Ishikawa (cell line): Measurements from ENCODE around the gene SSTR3.

Experiments
- CEBPB ChIP-seq: IDR thresholded peaks from 2 replicates; pipeline ENCODE4 v1.6.1; 2012
- CREB1 ChIP-seq: IDR thresholded peaks from 2 replicates; pipeline ENCODE4 v1.6.1; 2012; ENCODE audit warnings: low read depth
- EGR1 ChIP-seq: IDR thresholded peaks from 2 replicates; pipeline ENCODE4 v1.6.1; 2012
- EP300 ChIP-seq: IDR thresholded peaks from 2 replicates; pipeline ENCODE4 v1.6.1; 2012; ENCODE audit warnings: borderline replicate concordance
- FOXM1 ChIP-seq: IDR thresholded peaks from 2 replicates; pipeline ENCODE4 v1.6.1; 2012; ENCODE audit warnings: low read depth, borderline replicate concordance
- NFIC ChIP-seq: IDR thresholded peaks from 2 replicates; pipeline ENCODE4 v1.6.1; 2012
- RAD21 ChIP-seq: IDR thresholded peaks from 2 replicates; pipeline ENCODE4 v1.6.1; 2012; ENCODE audit warnings: low read depth
- REST ChIP-seq: IDR thresholded peaks from 2 replicates; pipeline ENCODE4 v1.6.1; 2012; ENCODE audit warnings: low read depth, mild to moderate bottlenecking
- TAF1 ChIP-seq: IDR thresholded peaks from 2 replicates; pipeline ENCODE4 v1.6.1; 2012; ENCODE audit warnings: low read depth, mild to moderate bottlenecking
- TCF12 ChIP-seq: IDR thresholded peaks from 2 replicates; pipeline ENCODE4 v1.6.1; 2012; ENCODE audit warnings: low read depth
- TEAD4 ChIP-seq: IDR thresholded peaks from 2 replicates; pipeline ENCODE4 v1.6.1; 2012
- YY1 ChIP-seq: IDR thresholded peaks from 2 replicates; pipeline ENCODE4 v1.6.1; 2012; ENCODE audit warnings: low read depth
- ZBTB7A ChIP-seq: IDR thresholded peaks from 2 replicates; pipeline ENCODE4 v1.6.1; 2012; ENCODE audit warnings: low read depth
- TF ChIP-seq, protein P1 (sequence below): IDR thresholded peaks from 2 replicates; pipeline ENCODE4 v1.6.1; 2012
- TF ChIP-seq, protein P2 (sequence below): IDR thresholded peaks from 2 replicates; pipeline ENCODE4 v1.6.1; 2012

The SSTR3 gene

GRCh38 chr22:37171662-37172061 lies 40.6 kb downstream of the SSTR3 start:
- TF ChIP-seq TAF1 (no peak), TEAD4 (no peak), RAD21 (no peak), EP300 (no peak), REST (no peak), FOXM1 (no peak), YY1 (no peak), ZBTB7A (no peak), NFIC (no peak), EGR1 (no peak), TCF12 (no peak), CREB1 (no peak), CEBPB (no peak)
- TF ChIP-seq, protein P1, sequence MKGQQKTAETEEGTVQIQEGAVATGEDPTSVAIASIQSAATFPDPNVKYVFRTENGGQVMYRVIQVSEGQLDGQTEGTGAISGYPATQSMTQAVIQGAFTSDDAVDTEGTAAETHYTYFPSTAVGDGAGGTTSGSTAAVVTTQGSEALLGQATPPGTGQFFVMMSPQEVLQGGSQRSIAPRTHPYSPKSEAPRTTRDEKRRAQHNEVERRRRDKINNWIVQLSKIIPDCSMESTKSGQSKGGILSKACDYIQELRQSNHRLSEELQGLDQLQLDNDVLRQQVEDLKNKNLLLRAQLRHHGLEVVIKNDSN = no peak
- TF ChIP-seq, protein P2, sequence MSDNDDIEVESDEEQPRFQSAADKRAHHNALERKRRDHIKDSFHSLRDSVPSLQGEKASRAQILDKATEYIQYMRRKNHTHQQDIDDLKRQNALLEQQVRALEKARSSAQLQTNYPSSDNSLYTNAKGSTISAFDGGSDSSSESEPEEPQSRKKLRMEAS = no peak

DNA sequence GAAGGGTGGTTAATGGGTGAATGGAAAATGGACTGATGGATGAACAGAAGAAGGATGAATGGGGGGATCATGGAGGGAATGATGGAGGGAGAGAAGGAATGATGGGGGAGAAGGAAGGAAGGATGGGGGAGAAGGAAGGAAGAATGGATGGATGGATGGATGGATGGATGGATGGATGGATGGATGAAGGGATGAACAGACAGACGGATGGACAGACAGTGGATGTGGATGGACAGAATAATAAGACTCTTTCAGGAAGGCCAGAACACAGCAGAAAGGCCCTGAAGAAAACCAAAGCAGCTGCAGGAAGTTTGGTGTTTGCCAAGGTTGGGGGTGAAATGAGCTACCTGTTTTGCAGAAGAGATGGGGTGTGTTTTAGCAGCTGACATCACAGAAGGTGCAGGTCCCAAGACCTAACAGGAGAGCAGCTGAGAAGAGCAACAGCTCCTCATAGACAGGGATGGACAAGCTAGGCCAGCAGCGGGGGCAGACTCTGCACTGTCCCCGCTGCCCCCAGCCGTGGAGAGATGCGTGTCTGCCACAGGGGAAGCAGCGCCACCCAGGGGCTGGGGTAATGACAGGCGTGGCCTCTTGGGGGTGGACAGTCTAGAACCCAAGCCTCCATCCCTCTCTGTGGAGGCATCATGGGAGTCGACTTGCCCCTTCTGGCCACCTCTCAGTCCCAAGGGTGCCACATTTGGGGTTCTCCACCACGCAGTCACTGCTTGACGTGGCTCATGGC lies 42.2 kb downstream of the SSTR3 start:
- TF ChIP-seq YY1 = no peak
- TF ChIP-seq TCF12 = no peak
- TF ChIP-seq TAF1 = no peak
- TF ChIP-seq EGR1 = no peak
- TF ChIP-seq CEBPB = no peak
- no peak for TF ChIP-seq ZBTB7A
- no peak for TF ChIP-seq FOXM1
- TF ChIP-seq, protein P1 = no peak
- TF ChIP-seq EP300 = no peak
- no peak for TF ChIP-seq CREB1
- no peak for TF ChIP-seq RAD21
- TF ChIP-seq TEAD4 = no peak

- TF ChIP-seq TAF1 (no peak), EGR1 (no peak), NFIC (no peak), RAD21 (no peak), CEBPB (no peak), TEAD4 (no peak), REST (no peak), FOXM1 (no peak)
- TF ChIP-seq, protein P1 = no peak
Measured at GRCh38 chr22:37169406-37169805, 42.9 kb downstream of the SSTR3 start.

- TF ChIP-seq, protein P2 = no peak
- TF ChIP-seq, protein P1 = no peak
- TF ChIP-seq YY1 (no peak), EGR1 (no peak), TCF12 (no peak), ZBTB7A (no peak), TEAD4 (no peak), CREB1 (no peak), CEBPB (no peak), RAD21 (no peak), NFIC (no peak), EP300 (no peak), TAF1 (no peak), FOXM1 (no peak), REST (no peak)
Measured at GRCh38 chr22:37167981-37168647, 44.2 kb downstream of the SSTR3 start.
